ENCODE results near the gene GADD45A.

GADD45A gene

DNA sequence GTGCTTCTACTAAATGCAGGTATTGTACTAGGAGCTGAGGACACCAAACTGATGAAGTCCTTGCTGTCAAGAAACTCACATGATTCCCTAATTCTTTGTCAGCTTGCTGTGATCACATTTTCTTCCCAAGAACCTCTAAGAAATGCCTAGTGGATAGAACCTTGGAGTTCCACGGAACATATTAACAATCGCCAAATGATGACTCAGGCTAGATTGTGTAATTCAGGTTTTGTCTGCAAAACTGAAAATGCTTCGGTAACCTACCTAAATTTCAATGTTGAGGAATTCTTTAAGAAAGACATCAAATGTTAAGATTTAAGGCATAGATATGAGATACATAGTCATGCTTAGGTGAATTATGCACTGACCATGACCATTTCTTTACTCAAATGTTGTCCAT lies 1.7 kb upstream of the GADD45A start:
- DNase-seq (ENCODE audit: low read depth): no peak
- H3K4me3 ChIP-seq (ENCODE audit: low read depth, low read length): no peak overlapping the region
- TF ChIP-seq CTCF (IDR thresholded peaks at IDR 0.05; ENCODE audit: low read depth, low read length, missing control alignments): no peak

DNA sequence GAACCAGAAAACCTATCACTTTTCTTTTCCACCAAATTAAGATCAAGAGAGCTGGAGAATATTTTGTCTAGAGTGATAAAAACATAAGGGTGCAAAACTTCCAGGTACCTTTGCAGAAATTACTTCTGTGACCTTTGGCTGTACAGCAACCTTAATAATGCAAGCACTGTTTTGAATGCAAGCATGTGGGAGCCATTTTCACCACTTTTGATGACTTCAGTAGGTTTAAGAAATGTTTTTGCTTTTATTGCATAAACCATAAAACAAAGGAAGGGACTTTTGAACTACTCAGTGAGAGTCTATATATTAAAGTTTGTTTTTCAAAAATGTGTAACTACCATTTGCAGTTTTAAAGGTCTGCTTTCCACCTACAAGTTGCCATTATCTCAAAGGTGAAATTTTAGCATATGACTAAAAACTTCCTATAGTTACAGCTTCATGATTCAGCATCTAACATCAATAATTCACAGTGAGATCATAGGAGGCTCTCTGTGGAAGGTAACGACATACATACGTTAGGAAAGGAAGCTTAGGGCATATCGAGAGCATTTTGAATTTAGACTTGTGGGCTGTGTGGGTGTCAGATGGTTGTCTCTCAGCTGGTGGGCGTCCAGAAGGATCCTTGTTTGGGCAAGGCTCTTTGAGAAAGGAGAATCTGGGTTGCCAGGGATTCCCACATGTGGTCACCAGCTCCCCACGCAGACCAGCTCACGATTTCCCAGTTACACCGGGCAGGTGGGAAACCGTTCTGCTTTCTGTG lies 1.1 kb upstream of the GADD45A start:
- H3K4me3 ChIP-seq (ENCODE audit: low read depth, low read length): peak overlapping the region; percentile 28; the same call in 1 of the 2 replicates
- no peak for TF ChIP-seq CTCF (IDR thresholded peaks at IDR 0.05; ENCODE audit: low read depth, low read length, missing control alignments)
- no peak for DNase-seq (ENCODE audit: low read depth)

- DNase-seq (ENCODE audit: low read depth): no peak
- H3K4me3 ChIP-seq (ENCODE audit: low read depth, low read length): peak overlapping the region; percentile 28
- TF ChIP-seq CTCF (IDR thresholded peaks at IDR 0.05; ENCODE audit: low read depth, low read length, missing control alignments): no peak
These were observed 405 bp upstream of the GADD45A start for GRCh38 chr1:67684526-67685066.

GRCh38 chr1:67685558-67686266 lies 711 bp downstream of the GADD45A start:
- TF ChIP-seq CTCF (IDR thresholded peaks at IDR 0.05; ENCODE audit: low read depth, low read length, missing control alignments): no peak
- no peak for DNase-seq (ENCODE audit: low read depth)

GRCh38 chr1:67686267-67687197 lies 1.5 kb downstream of the GADD45A start:
- peak; percentile 44 for DNase-seq (ENCODE audit: low read depth)
- TF ChIP-seq CTCF (IDR thresholded peaks at IDR 0.05; ENCODE audit: low read depth, low read length, missing control alignments): no peak
- peak overlapping the region; percentile 98 for H3K4me3 ChIP-seq (ENCODE audit: low read depth, low read length)

More at GRCh38 chr1:67685558-67686266, 711 bp downstream of the GADD45A start:
- peak overlapping the region; percentile 98 for H3K4me3 ChIP-seq (ENCODE audit: low read depth, low read length)

- DNase-seq (ENCODE audit: low read depth): no peak
- no peak for TF ChIP-seq CTCF (IDR thresholded peaks at IDR 0.05; ENCODE audit: low read depth, low read length, missing control alignments)
- peak overlapping the region; percentile 98 for H3K4me3 ChIP-seq (ENCODE audit: low read depth, low read length)
These were observed 2.2 kb downstream of the GADD45A start for GRCh38 chr1:67687198-67687545.
